Pons (tissue), 1 donor: ENCODE results near the gene TBXT.
A peak's percentile ranks its signal among the peaks of the same experiment; 100 is the strongest.
"Not testable (repeated sequence)": the region's sequence is repeated elsewhere in the genome, so short reads cannot be mapped to it uniquely, and the experiment has no call there.

Experiments
- DNase-seq: peaks from one replicate; pipeline ENCODE4 v3.0.0-alpha.2; 2016; ENCODE audit warnings: low spot score

The TBXT gene, protein sequence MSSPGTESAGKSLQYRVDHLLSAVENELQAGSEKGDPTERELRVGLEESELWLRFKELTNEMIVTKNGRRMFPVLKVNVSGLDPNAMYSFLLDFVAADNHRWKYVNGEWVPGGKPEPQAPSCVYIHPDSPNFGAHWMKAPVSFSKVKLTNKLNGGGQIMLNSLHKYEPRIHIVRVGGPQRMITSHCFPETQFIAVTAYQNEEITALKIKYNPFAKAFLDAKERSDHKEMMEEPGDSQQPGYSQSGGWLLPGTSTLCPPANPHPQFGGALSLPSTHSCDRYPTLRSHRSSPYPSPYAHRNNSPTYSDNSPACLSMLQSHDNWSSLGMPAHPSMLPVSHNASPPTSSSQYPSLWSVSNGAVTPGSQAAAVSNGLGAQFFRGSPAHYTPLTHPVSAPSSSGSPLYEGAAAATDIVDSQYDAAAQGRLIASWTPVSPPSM

GRCh38 chr6:166167801-166168615 lies at the start of gene TBXT:
TBXT (minus strand) TSS chr6:166167851; CDS start chr6:166167591, 260 bp downstream.
- DNase-seq = no peak

GRCh38 chr6:166207284-166207561 lies 39.6 kb upstream of the TBXT start:
- no peak for DNase-seq

GRCh38 chr6:166206510-166207283 lies 39.0 kb upstream of the TBXT start:
- no peak for DNase-seq

DNA sequence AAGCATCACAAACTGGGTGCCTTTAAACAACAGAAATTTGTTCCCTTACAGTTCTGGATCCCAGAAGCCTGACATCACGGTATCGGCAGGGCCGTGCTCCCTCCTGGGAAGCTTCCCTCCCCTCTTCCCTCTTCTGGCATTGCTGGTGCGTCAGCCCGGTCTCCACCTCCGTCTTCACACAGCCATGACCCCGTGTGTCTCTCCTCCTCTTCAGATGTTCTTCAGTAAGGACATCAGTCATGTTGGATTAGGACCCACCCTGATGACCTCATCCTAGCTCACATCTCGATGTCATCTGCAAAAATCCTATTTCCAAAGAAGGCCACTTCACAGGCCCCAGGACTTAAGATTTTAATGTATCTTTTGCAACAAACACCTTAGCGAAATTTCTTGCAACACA lies 38.4 kb upstream of the TBXT start:
- no peak for DNase-seq

DNA sequence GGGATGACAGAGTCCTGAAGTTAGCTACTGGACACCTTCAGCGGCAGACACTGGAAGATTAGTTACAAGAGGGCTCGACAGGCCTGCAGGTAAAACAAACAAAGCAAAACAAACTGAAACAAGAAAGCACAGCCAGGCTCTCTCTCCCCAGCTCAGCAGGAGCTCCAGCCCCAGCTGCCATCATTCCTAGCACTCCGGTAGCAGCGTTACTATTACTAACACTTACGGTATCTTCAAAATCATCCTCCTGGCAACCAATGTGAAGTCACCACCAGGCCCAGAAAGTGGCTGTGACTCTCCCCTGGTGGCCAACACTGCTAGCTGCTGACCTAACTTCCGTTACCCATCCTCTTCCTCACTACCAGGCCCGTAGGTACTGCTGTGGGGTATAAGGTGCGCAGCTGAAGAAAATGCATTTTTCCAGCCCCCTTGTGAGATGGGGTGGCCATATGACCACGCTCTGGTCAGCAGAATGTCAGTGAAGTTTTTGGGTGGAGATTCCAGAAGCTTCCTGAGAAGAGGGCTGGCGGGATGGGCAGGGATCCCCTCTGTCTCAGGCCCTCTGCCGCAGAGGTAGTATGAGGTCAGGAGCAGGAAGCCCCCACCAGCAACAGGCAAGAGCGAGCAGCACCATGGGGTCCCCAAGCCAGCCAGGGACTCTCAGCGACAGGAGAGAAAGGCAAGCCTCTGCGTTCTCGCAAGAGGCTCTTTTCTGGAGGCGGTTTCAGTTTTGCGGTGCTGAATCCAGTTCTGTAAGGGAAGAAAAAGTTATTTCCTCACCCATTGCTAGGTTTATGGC lies 37.4 kb upstream of the TBXT start:
- no peak for DNase-seq

DNA sequence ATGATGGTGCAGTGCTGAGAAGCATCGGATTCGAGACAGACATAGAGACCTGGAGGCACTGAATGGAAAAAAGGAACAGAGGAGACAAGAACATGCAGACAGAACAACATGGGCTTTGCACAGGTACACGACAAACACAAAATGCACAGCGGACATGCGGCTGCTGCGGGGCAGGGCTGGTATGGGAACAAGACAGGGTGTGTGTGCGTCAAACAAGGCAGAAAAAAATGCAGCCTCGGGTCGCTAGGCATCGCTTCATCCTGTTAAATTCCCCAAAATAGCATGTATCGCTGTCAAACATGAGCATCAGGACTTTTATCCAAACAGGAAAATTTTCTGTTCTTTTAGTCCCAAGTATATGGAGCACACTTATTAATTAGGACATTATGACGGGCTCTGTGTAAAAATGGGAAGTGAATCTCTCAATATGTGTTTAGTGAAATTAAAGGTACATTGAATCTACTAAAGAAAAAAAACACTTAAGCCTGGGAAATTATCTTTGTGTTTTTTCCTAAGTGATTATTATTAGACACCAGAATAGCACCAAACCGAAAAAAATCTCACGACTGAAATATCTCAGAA lies 36.1 kb upstream of the TBXT start:
- DNase-seq = no peak

- DNase-seq = peak; percentile 14
Observed at GRCh38 chr6:166203003-166203640, 35.5 kb upstream of the TBXT start.

DNA sequence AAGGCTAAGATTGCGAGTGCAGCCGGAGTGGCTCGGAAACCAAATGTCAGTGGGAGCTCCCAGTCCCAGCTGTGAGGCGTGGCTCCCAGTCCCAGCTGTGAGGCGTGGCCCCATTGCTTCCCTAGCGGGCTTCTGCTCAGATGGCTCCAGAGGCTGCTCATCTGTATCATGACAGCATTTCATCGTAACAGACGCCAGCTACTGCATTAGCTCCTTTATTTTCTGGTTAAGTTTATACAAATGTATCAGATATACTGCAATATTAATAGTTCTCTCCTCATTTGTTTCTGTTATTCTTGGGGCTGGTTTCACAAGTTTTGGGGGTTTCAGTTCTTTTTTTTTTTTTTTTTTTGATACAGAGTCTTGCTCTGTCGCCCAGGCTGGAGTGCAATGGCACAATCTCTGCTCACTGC lies 34.7 kb upstream of the TBXT start:
- DNase-seq = peak; percentile 5

- no peak for DNase-seq
Observed at GRCh38 chr6:166201878-166202277, 34.2 kb upstream of the TBXT start.

GRCh38 chr6:166197361-166197760 lies 29.7 kb upstream of the TBXT start:
- no peak for DNase-seq

GRCh38 chr6:166195860-166196238 lies 28.2 kb upstream of the TBXT start:
- DNase-seq = no peak

DNA sequence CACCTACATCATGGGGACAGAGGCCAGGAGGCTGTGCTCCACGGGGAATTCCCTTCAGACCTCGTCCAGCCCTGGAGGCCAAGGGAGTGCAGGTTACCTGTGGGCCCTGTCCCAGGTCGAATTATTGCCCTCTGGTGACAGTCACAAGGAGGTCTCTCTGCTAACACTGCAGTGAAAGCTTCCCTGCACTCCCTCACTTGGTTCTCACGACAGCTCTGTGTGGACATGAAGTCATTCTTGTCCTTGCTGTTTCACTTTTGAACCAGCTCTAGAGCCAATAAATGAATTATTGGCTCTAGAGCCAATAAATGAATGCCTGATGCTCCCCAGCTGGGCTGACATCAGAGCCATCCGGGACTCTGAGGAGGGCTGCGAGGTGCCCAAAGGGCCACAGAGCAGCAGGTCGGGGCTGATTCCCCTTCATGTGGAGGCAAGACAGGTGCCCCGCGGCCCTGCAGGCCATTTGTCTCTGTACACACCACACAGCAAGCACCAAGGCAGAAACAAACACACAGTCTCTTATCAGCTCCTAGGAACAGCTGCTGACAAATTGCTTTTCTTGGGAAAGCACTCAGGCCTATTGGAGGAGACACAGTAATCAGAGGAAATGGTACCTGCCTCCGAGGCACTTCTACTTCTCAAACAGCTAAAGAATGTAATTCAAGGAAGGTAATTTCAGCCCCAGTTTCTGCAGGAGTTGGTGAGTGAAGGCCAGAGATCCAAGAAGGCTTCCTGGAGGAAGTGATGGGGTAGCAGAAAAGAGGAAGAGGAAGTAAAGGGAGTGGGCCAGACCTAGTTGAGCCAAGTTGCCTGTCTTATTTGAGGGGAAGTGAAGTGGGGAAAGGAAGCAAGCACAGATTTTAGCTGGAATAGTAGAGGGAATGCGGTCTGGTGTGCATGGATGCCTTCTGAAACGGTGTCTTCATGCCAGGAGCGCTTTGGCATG lies 27.5 kb upstream of the TBXT start:
- DNase-seq = peak; percentile 26

GRCh38 chr6:166192557-166192956 lies 24.9 kb upstream of the TBXT start:
- DNase-seq = no peak

DNA sequence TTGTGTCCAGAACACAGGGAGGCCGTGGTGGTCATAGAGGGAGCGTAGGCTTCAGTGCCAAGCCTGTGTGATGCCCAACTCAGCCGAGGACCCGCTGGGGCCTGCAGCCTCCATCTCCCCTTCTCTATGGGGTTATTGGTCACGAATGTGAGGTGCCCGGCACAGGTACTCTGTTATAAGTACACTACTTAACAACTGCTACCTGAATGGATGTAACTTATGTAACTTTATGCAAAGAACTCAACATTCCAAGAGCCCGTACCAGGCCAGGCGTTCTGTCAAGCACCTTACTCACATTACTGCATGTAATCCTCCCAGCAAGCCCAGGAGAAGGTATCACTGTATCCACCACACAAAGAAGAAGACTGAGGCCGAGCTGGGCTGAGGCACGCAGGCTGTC lies 24.5 kb upstream of the TBXT start:
- DNase-seq = no peak

DNA sequence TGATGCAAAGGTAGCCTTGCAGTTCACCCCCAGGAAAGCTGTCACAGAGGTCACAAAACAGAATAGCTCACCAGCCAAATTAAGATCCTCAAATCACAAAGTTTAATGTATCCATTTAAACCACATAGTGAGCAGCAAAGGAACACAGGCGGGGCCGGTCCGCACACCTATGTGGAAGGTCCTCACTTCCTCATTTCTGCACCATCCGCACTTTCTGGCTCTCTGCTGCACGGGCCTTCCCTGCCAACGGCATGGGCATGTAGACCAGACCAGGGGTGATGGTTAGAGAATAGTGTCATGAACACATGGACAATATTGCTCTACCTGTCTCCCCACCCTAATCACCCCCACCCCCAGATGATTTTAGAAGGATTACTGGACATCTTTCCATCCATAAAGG lies 12.1 kb upstream of the TBXT start:
- no peak for DNase-seq

DNA sequence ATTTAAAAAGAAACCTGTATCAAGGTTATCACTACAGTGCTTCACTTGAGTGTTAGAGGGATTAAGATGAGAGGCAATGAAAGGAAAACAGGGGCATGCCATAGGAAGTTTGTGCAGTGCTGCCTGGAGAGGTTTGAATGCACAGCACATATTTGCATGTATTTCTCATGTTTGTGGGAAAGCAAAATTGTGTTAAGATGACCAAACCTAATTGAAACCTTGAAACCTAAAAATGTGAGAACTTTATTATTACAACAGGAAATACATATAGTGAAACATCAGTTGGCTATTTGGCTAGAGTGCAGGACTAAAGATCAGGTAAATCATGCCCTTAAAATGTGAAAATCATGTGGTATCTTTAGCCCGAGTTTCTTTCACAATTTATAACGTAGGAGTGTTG lies 8.5 kb upstream of the TBXT start:
- no peak for DNase-seq

GRCh38 chr6:166175093-166175492 lies 7.4 kb upstream of the TBXT start:
- not testable (repeated sequence) for DNase-seq

- no peak for DNase-seq
Observed at GRCh38 chr6:166174031-166174430, 6.4 kb upstream of the TBXT start.

GRCh38 chr6:166173281-166173951 lies 5.8 kb upstream of the TBXT start:
- no peak for DNase-seq
